ENCODE data around the gene CLIP3. TPM values are rescaled to one million over a fixed set of nuclear protein-coding genes. Genes with fewer than 3 reads are reported as not detected.

CLIP3 gene
- total and polyA plus RNA-seq, 10 donors = 2.7 to 18.0 (median 10.3) TPM

DNA sequence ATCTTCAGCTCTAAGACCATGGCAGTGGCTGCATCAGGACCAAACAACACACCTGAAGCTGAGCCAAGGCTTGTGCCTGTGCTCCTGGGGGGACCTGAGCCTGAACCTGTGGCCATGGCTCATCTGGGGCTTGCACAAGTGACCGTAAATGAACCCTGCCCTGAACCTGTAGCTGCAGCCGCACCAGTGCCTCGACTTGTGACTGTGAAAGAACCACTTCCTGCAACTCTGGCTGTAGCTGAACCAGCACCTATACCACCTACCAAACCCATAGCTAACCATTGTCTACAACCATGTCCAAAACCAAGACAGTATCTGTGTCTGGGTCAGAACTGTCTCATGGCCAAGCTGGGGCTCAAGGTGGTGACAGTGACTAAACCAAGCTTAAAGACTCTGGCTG lies 65.9 kb downstream of the CLIP3 start:
- H3K36me3 ChIP-seq = no peaks in the 10 kb centered on the region
- peaks cover 0 to 41% (median 8%) of the 10 kb centered on the region in 7 donors for H3K27me3 ChIP-seq (replicated peaks in 1 of 7)
- no peak overlapping the region for H3K4me3 ChIP-seq
- H3K4me1 ChIP-seq = no peaks in the 10 kb centered on the region
- no peak for DNase-seq
- TF ChIP-seq, protein P1, sequence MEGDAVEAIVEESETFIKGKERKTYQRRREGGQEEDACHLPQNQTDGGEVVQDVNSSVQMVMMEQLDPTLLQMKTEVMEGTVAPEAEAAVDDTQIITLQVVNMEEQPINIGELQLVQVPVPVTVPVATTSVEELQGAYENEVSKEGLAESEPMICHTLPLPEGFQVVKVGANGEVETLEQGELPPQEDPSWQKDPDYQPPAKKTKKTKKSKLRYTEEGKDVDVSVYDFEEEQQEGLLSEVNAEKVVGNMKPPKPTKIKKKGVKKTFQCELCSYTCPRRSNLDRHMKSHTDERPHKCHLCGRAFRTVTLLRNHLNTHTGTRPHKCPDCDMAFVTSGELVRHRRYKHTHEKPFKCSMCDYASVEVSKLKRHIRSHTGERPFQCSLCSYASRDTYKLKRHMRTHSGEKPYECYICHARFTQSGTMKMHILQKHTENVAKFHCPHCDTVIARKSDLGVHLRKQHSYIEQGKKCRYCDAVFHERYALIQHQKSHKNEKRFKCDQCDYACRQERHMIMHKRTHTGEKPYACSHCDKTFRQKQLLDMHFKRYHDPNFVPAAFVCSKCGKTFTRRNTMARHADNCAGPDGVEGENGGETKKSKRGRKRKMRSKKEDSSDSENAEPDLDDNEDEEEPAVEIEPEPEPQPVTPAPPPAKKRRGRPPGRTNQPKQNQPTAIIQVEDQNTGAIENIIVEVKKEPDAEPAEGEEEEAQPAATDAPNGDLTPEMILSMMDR (IDR thresholded peaks at IDR 0.05 in 8 of 11, conservative IDR thresholded peaks at IDR 0.05 in 3 of 11) = no peak
- no peak for TF ChIP-seq POLR2A (IDR thresholded peaks at IDR 0.05)
- no peak for TF ChIP-seq POLR2AphosphoS5 (IDR thresholded peaks at IDR 0.05)
- no peaks in the 10 kb centered on the region for H3K9me3 ChIP-seq
- intact Hi-C loops (cut with DNase I; ENCODE audit: low total_unique reads) = no loop called here
- H3K27ac ChIP-seq = no peak overlapping the region
- WGBS, 5 donors = 70 to 82% (median 74%) methylated on average over 2 to 3 of the region's 3 CpGs

Other genes with a start within 250 kb of the CLIP3 start
- not detected for gene PRODH2, start 220.0 kb downstream of the CLIP3 start, total RNA-seq
- gene PRODH2, start 220.0 kb downstream of the CLIP3 start, polyA plus RNA-seq = under 1 TPM in 1 of 3 donors, not detected in 2; 0.06 TPM
- gene NPHS1, start 180.4 kb downstream of the CLIP3 start, total RNA-seq = under 1 TPM in 2 of 7 donors, not detected in 5; 0.20 to 0.60 TPM
- gene NPHS1, start 180.4 kb downstream of the CLIP3 start, polyA plus RNA-seq = under 1 TPM; 0.10 to 0.58 (median 0.13) TPM
- gene KIRREL2, start 176.0 kb downstream of the CLIP3 start, total RNA-seq = under 1 TPM in 1 of 7 donors, not detected in 6; 0.17 TPM
- under 1 TPM; 0.10 to 0.27 (median 0.11) TPM for gene KIRREL2, start 176.0 kb downstream of the CLIP3 start, polyA plus RNA-seq
- gene APLP1, start 164.3 kb downstream of the CLIP3 start, total RNA-seq = 1 to 10 TPM in 3 of 7 donors, under 1 TPM in 2, not detected in 2; 0.57 to 3.6 (median 1.1) TPM
- gene APLP1, start 164.3 kb downstream of the CLIP3 start, polyA plus RNA-seq = 1 to 10 TPM in 2 of 3 donors, under 1 TPM in 1; 0.99 to 2.6 (median 2.4) TPM
- gene NFKBID, start 132.3 kb downstream of the CLIP3 start, total RNA-seq = 10 to 100 TPM; 19.6 to 57.5 (median 30.3) TPM
- 10 to 100 TPM; 12.6 to 19.7 (median 18.1) TPM for gene NFKBID, start 132.3 kb downstream of the CLIP3 start, polyA plus RNA-seq
- gene HCST, start 130.3 kb downstream of the CLIP3 start, total RNA-seq = 10 to 100 TPM; 31.5 to 80.4 (median 58.2) TPM
- 100 to 1,000 TPM; 119 to 130 (median 122) TPM for gene HCST, start 130.3 kb downstream of the CLIP3 start, polyA plus RNA-seq
- gene TYROBP, start 124.6 kb downstream of the CLIP3 start, total RNA-seq = 100 to 1,000 TPM; 292 to 747 (median 403) TPM
- 100 to 1,000 TPM; 281 to 446 (median 285) TPM for gene TYROBP, start 124.6 kb downstream of the CLIP3 start, polyA plus RNA-seq
- gene LRFN3, start 96.5 kb downstream of the CLIP3 start, total RNA-seq = 10 to 100 TPM in 4 of 7 donors, 1 to 10 TPM in 3; 7.8 to 18.2 (median 11.5) TPM
- gene LRFN3, start 96.5 kb downstream of the CLIP3 start, polyA plus RNA-seq = 1 to 10 TPM in 2 of 3 donors, under 1 TPM in 1; 0.76 to 8.0 (median 1.2) TPM
- gene SDHAF1, start 37.7 kb downstream of the CLIP3 start, total RNA-seq = 10 to 100 TPM; 14.6 to 34.8 (median 16.3) TPM
- gene SDHAF1, start 37.7 kb downstream of the CLIP3 start, polyA plus RNA-seq = 10 to 100 TPM; 26.5 to 35.6 (median 33.6) TPM
- 1 to 10 TPM in 4 of 7 donors, under 1 TPM in 2, not detected in 1; 0.54 to 1.6 (median 1.0) TPM for gene SYNE4, start 24.1 kb downstream of the CLIP3 start, total RNA-seq
- under 1 TPM; 0.70 to 0.89 (median 0.85) TPM for gene SYNE4, start 24.1 kb downstream of the CLIP3 start, polyA plus RNA-seq
- 10 to 100 TPM; 22.6 to 65.3 (median 28.3) TPM for gene ALKBH6, start 18.7 kb downstream of the CLIP3 start, total RNA-seq
- gene ALKBH6, start 18.7 kb downstream of the CLIP3 start, polyA plus RNA-seq = 10 to 100 TPM; 21.3 to 26.6 (median 24.3) TPM
- gene THAP8, start 21.4 kb upstream of the CLIP3 start, total RNA-seq = 1 to 10 TPM; 3.5 to 7.9 (median 5.1) TPM
- 1 to 10 TPM; 2.4 to 7.1 (median 4.4) TPM for gene THAP8, start 21.4 kb upstream of the CLIP3 start, polyA plus RNA-seq
- gene WDR62, start 22.0 kb upstream of the CLIP3 start, total RNA-seq = 1 to 10 TPM; 1.7 to 5.2 (median 3.0) TPM
- gene WDR62, start 22.0 kb upstream of the CLIP3 start, polyA plus RNA-seq = 1 to 10 TPM; 1.3 to 2.1 (median 1.6) TPM
- not detected for gene OVOL3, start 78.3 kb upstream of the CLIP3 start, total RNA-seq
- gene OVOL3, start 78.3 kb upstream of the CLIP3 start, polyA plus RNA-seq = under 1 TPM; 0.11 to 0.22 (median 0.19) TPM
- 10 to 100 TPM; 23.1 to 42.3 (median 36.6) TPM for gene POLR2I, start 82.0 kb upstream of the CLIP3 start, total RNA-seq
- 10 to 100 TPM; 46.2 to 60.3 (median 52.4) TPM for gene POLR2I, start 82.0 kb upstream of the CLIP3 start, polyA plus RNA-seq
- gene TBCB, start 82.6 kb upstream of the CLIP3 start, total RNA-seq = 100 to 1,000 TPM in 3 of 7 donors, 10 to 100 TPM in 4; 87.8 to 120 (median 95.5) TPM
- gene TBCB, start 82.6 kb upstream of the CLIP3 start, polyA plus RNA-seq = 100 to 1,000 TPM; 152 to 170 (median 155) TPM
- gene CAPNS1, start 107.2 kb upstream of the CLIP3 start, total RNA-seq = 100 to 1,000 TPM; 130 to 602 (median 373) TPM
- 100 to 1,000 TPM; 247 to 431 (median 321) TPM for gene CAPNS1, start 107.2 kb upstream of the CLIP3 start, polyA plus RNA-seq
- 10 to 100 TPM in 5 of 7 donors, 1 to 10 TPM in 2; 6.3 to 40.9 (median 20.4) TPM for gene COX7A1, start 119.6 kb upstream of the CLIP3 start, total RNA-seq
- 10 to 100 TPM; 20.0 to 37.6 (median 26.3) TPM for gene COX7A1, start 119.6 kb upstream of the CLIP3 start, polyA plus RNA-seq
- 1 to 10 TPM; 3.1 to 7.1 (median 4.4) TPM for gene ZNF565, start 181.8 kb upstream of the CLIP3 start, total RNA-seq
- gene ZNF565, start 181.8 kb upstream of the CLIP3 start, polyA plus RNA-seq = 1 to 10 TPM; 1.2 to 1.7 (median 1.6) TPM
- gene ZNF146, start 182.2 kb upstream of the CLIP3 start, total RNA-seq = 10 to 100 TPM; 43.6 to 66.3 (median 54.4) TPM
- gene ZNF146, start 182.2 kb upstream of the CLIP3 start, polyA plus RNA-seq = 10 to 100 TPM; 19.1 to 27.0 (median 21.3) TPM